Memory B cell (primary cell): ENCODE results near the gene PANX1.

Experiments
- ATAC-seq: fragments of 150-1000 bp; cut with Tn5 transposase; 2 replicates; pipeline ENCODE4 v1.10.0; 2021; ENCODE audit warnings: low read depth, mild to moderate bottlenecking, moderate library complexity
- DNase-seq, 2 donors: peaks; one replicate each; pipeline ENCODE4 v3.0.0; 2022; ENCODE audit warnings: low spot score in 2 of 2
- H3K27ac Mint-ChIP-seq: one replicate; pipeline ENCODE4 v1.8.0; 2022; ENCODE audit warnings: mild to moderate bottlenecking, moderate library complexity, mixed read lengths
- H3K27me3 Mint-ChIP-seq: one replicate; pipeline ENCODE4 v1.8.0; 2022; ENCODE audit warnings: mixed read lengths
- H3K36me3 Mint-ChIP-seq: one replicate; pipeline ENCODE4 v1.8.0; 2022; ENCODE audit warnings: mild to moderate bottlenecking, mixed read lengths
- H3K4me1 Mint-ChIP-seq: one replicate; pipeline ENCODE4 v1.8.0; 2022; ENCODE audit warnings: mixed read lengths
- H3K4me3 Mint-ChIP-seq: one replicate; pipeline ENCODE4 v1.8.0; 2022; ENCODE audit warnings: mild to moderate bottlenecking, moderate library complexity, mixed read lengths
- H3K9me3 Mint-ChIP-seq: one replicate; pipeline ENCODE4 v1.8.0; 2022; ENCODE audit warnings: mixed read lengths

Gene PANX1

GRCh38 chr11:94132823-94133408 lies 4.3 kb downstream of the PANX1 start:
- no peak overlapping the region for H3K27ac Mint-ChIP-seq
- peaks cover 4% of the 10 kb centered on the region for H3K36me3 Mint-ChIP-seq
- no peak for DNase-seq
- H3K4me1 Mint-ChIP-seq = peaks cover 35% of the 10 kb centered on the region
- no peaks in the 10 kb centered on the region for H3K27me3 Mint-ChIP-seq
- peaks cover 1% of the 10 kb centered on the region for H3K9me3 Mint-ChIP-seq
- no peak overlapping the region for H3K4me3 Mint-ChIP-seq
- ATAC-seq = no peak

- no peaks in the 10 kb centered on the region for H3K27me3 Mint-ChIP-seq
- peaks cover 1% of the 10 kb centered on the region for H3K9me3 Mint-ChIP-seq
- H3K27ac Mint-ChIP-seq = peak overlapping the region; percentile 59
- H3K4me1 Mint-ChIP-seq = peaks cover 30% of the 10 kb centered on the region
- H3K36me3 Mint-ChIP-seq = peaks cover 4% of the 10 kb centered on the region
- ATAC-seq = no peak
- DNase-seq = no peak
- no peak overlapping the region for H3K4me3 Mint-ChIP-seq
Measured at GRCh38 chr11:94133752-94134151, 5.1 kb downstream of the PANX1 start.

- no peak overlapping the region for H3K4me3 Mint-ChIP-seq
- H3K36me3 Mint-ChIP-seq = peaks cover 4% of the 10 kb centered on the region
- ATAC-seq (no peak), DNase-seq (no peak)
- no peaks in the 10 kb centered on the region for H3K27me3 Mint-ChIP-seq
- H3K9me3 Mint-ChIP-seq = peaks cover 1% of the 10 kb centered on the region
- H3K4me1 Mint-ChIP-seq = peaks cover 35% of the 10 kb centered on the region
- H3K27ac Mint-ChIP-seq = peak overlapping the region; percentile 83
Measured at GRCh38 chr11:94134651-94135512, 6.2 kb downstream of the PANX1 start.

- no peak for ATAC-seq
- Mint-ChIP-seq H3K27me3 (no peaks in the 10 kb centered on the region), H3K4me3 (no peak overlapping the region), H3K9me3 (peaks cover 1% of the 10 kb centered on the region), H3K27ac (no peak overlapping the region), H3K4me1 (peaks cover 48% of the 10 kb centered on the region), H3K36me3 (peaks cover 4% of the 10 kb centered on the region)
- DNase-seq = no peak
Measured at GRCh38 chr11:94139416-94139815, 10.8 kb downstream of the PANX1 start.

- H3K27ac Mint-ChIP-seq = peak overlapping the region; percentile 43
Measured at GRCh38 chr11:94140154-94140655, 11.6 kb downstream of the PANX1 start.

GRCh38 chr11:94141511-94142307 lies 13.1 kb downstream of the PANX1 start:
- Mint-ChIP-seq H3K9me3 (peaks cover under 1% of the 10 kb centered on the region), H3K4me1 (peaks cover 44% of the 10 kb centered on the region), H3K4me3 (no peak overlapping the region), H3K27ac (peak overlapping the region; percentile 12), H3K36me3 (peaks cover 4% of the 10 kb centered on the region), H3K27me3 (no peaks in the 10 kb centered on the region)
- ATAC-seq (no peak), DNase-seq (no peak)

More at GRCh38 chr11:94140154-94140655, 11.6 kb downstream of the PANX1 start:
- Mint-ChIP-seq H3K4me1 (peaks cover 45% of the 10 kb centered on the region), H3K4me3 (no peak overlapping the region), H3K36me3 (peaks cover 4% of the 10 kb centered on the region), H3K27me3 (no peaks in the 10 kb centered on the region), H3K9me3 (peaks cover 1% of the 10 kb centered on the region)
- ATAC-seq (no peak), DNase-seq (no peak)

- H3K4me1 Mint-ChIP-seq = peaks cover 48% of the 10 kb centered on the region
- peaks cover 4% of the 10 kb centered on the region for H3K36me3 Mint-ChIP-seq
- no peaks in the 10 kb centered on the region for H3K27me3 Mint-ChIP-seq
- H3K4me3 Mint-ChIP-seq = no peak overlapping the region
- no peaks in the 10 kb centered on the region for H3K9me3 Mint-ChIP-seq
- ATAC-seq = no peak
- no peak for DNase-seq
- peak overlapping the region; percentile 12 for H3K27ac Mint-ChIP-seq
Measured at GRCh38 chr11:94142308-94143281, 14.0 kb downstream of the PANX1 start.

- no peaks in the 10 kb centered on the region for H3K27me3 Mint-ChIP-seq
- H3K4me3 Mint-ChIP-seq = no peak overlapping the region
- H3K4me1 Mint-ChIP-seq = peaks cover 56% of the 10 kb centered on the region
- peak overlapping the region; percentile 28 for H3K27ac Mint-ChIP-seq
- peaks cover 4% of the 10 kb centered on the region for H3K36me3 Mint-ChIP-seq
- DNase-seq (no peak), ATAC-seq (no peak)
- H3K9me3 Mint-ChIP-seq = no peaks in the 10 kb centered on the region
Measured at GRCh38 chr11:94144216-94144615, 15.6 kb downstream of the PANX1 start.

- ATAC-seq (no peak), DNase-seq (no peak)
- Mint-ChIP-seq H3K27me3 (no peaks in the 10 kb centered on the region), H3K4me3 (no peak overlapping the region), H3K36me3 (peaks cover 4% of the 10 kb centered on the region), H3K4me1 (peaks cover 58% of the 10 kb centered on the region), H3K9me3 (no peaks in the 10 kb centered on the region), H3K27ac (no peak overlapping the region)
Measured at GRCh38 chr11:94144664-94145063, 16.0 kb downstream of the PANX1 start.

- Mint-ChIP-seq H3K27me3 (no peaks in the 10 kb centered on the region), H3K4me1 (peaks cover 56% of the 10 kb centered on the region), H3K4me3 (no peak overlapping the region), H3K9me3 (no peaks in the 10 kb centered on the region), H3K36me3 (peaks cover 4% of the 10 kb centered on the region), H3K27ac (no peak overlapping the region)
- DNase-seq = no peak
- ATAC-seq = no peak
Measured at GRCh38 chr11:94145431-94145830, 16.8 kb downstream of the PANX1 start.

- H3K36me3 Mint-ChIP-seq = peaks cover 4% of the 10 kb centered on the region
- H3K9me3 Mint-ChIP-seq = no peaks in the 10 kb centered on the region
- H3K4me1 Mint-ChIP-seq = peaks cover 60% of the 10 kb centered on the region
- no peaks in the 10 kb centered on the region for H3K27me3 Mint-ChIP-seq
- no peak overlapping the region for H3K4me3 Mint-ChIP-seq
- no peak overlapping the region for H3K27ac Mint-ChIP-seq
- DNase-seq (no peak), ATAC-seq (no peak)
Measured at GRCh38 chr11:94145916-94146315, 17.3 kb downstream of the PANX1 start.

GRCh38 chr11:94147433-94147845 lies 18.8 kb downstream of the PANX1 start:
- ATAC-seq = no peak
- no peak overlapping the region for H3K4me3 Mint-ChIP-seq

GRCh38 chr11:94148189-94148588 lies 19.5 kb downstream of the PANX1 start:
- H3K27me3 Mint-ChIP-seq = no peaks in the 10 kb centered on the region
- no peak for DNase-seq
- no peak overlapping the region for H3K4me3 Mint-ChIP-seq
- no peak overlapping the region for H3K27ac Mint-ChIP-seq
- H3K36me3 Mint-ChIP-seq = peaks cover 4% of the 10 kb centered on the region
- peaks cover 65% of the 10 kb centered on the region for H3K4me1 Mint-ChIP-seq
- H3K9me3 Mint-ChIP-seq = no peaks in the 10 kb centered on the region
- no peak for ATAC-seq

More at GRCh38 chr11:94147433-94147845, 18.8 kb downstream of the PANX1 start:
- Mint-ChIP-seq H3K27me3 (no peaks in the 10 kb centered on the region), H3K27ac (no peak overlapping the region), H3K9me3 (no peaks in the 10 kb centered on the region), H3K4me1 (peaks cover 65% of the 10 kb centered on the region), H3K36me3 (peaks cover 4% of the 10 kb centered on the region)
- no peak for DNase-seq
